Islet of Langerhans (tissue), 1 donor: ENCODE results near the gene ADARB1.

Experiments
- FAIRE-seq: peaks from one replicate; lab custom pipeline; 2011; peaks lifted over from hg19 to GRCh38; lab: Jason Lieb, UNC

ADARB1 gene

DNA sequence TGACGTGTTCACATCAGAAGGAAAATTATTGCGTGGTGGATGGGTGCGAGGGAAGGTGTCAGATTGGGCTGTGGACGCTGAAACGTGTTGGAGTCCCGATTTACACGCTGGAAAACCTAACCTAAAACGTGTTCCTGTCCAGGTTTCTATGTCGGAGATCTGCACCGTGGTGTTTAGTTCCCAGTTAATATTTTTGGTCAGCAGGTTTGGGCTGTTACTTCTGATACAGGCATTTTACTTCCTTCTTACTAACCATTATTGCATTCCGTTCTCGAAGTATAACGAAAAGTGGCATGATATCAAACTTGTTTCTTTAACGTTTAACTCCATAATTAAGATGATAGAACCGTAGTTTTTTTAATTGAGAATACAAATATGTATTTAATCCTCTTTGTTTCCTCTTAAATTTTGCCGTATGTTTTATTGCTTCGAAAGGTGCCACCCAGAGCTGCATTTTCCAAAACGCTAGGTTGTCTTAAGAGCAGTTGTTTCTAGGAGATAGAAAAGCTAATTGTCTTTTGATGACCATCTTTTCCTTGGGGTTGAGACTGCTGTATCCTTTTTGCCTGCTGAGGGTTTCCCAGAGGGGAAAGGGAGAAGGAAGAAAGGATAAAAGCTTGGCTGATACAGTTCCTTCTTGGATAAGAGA, 1.3 kb downstream of the ADARB1 start:
- FAIRE-seq = no peak

DNA sequence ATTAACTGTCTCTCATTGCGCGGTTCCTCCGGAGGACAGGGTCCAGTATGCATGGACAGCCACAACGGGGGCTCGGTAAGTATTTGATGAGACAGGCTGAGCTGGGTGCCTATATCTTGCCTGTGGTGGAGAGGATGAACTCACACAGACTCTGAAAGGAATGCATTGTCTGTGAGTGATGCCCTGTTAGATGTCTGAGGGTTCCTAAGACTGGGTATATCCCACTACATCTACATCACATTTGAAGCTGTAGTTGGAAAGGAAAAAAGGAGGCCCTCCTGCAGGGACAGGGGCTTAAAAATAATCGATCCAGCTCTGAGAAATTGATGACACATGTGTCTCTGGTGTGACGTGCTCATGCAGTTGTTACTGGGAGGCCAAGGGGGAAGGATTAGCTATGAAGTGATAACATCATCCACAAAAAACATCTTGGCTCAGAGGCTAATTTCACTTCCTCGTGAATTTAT, 1.9 kb downstream of the ADARB1 start:
- no peak for FAIRE-seq

DNA sequence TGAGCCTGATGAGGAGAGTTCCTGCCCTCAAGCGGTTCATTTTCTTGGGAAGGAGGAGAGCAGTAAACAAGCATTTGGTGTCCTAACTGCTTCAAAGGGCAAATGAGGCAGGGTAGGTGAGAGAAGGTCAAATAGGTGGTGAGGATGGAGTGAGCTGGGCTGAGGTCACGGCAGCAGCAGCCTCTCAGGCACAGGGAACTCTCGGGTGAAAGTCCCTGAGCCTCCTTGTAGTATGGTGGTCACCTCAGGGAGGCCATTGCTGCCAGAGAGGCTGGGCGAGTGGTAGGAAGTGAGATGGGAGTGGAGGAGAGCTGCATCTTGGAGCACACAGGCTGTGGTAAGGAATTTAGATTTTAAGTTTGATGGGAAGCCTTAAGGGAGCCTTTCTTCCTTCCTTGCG, 4.0 kb downstream of the ADARB1 start:
- FAIRE-seq = no peak

DNA sequence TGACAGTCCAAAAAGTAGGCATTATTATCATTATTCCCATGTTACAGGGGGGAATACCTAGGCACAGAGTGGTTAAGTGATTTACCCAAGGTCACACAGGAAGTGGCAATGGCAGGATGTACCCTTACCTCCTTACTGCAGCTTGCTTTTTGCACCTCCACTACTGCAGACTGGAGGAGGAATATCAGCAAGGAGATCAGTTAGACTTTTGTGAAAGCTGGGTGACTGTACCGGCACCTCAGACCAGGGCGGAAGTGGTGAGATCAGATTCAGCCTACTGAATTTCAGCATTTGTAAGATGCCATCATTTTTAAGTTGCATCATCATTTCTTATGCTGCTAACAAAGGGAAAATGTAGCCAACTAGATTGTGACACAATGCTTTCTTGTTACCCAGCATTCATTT, 4.5 kb downstream of the ADARB1 start:
- no peak for FAIRE-seq

DNA sequence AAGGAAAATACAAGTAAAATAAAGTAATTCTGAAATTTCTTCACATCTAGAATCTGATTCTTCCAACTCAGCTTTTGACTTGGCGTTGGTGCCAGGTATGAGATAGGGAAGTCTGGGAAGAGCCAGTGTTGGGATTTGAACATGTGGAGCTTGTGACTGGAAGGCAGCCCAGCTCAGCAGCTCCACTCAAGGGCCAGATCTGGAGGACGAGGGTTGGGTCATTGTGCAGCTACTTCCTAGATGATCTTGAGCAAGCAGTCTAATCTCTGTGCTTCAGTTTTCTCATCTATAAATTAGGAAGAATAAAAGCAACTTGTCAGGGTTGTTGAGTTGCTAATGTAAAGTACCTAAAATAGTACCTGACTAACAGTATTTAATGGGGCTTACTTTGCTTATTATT, 5.0 kb downstream of the ADARB1 start:
- FAIRE-seq = no peak

DNA sequence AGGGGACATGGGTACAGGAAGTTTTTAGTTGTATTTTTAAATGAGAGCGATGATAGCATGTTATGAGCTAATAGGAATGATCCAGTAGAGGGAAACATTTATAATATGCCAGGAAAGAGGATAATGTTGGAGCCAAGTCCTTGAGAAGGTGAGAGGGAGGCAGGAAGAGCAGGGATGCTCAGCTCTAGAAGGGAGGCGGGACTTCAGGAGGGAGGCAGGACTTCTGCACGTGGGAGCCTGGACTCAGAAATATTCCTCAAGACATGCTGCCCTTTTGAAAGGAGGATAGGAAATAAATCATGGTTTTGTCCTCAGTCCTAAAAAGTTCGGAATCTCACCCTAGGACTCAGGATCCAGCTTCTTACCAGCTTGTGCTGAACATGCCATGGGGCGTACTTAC, 5.9 kb downstream of the ADARB1 start:
- FAIRE-seq = no peak

DNA sequence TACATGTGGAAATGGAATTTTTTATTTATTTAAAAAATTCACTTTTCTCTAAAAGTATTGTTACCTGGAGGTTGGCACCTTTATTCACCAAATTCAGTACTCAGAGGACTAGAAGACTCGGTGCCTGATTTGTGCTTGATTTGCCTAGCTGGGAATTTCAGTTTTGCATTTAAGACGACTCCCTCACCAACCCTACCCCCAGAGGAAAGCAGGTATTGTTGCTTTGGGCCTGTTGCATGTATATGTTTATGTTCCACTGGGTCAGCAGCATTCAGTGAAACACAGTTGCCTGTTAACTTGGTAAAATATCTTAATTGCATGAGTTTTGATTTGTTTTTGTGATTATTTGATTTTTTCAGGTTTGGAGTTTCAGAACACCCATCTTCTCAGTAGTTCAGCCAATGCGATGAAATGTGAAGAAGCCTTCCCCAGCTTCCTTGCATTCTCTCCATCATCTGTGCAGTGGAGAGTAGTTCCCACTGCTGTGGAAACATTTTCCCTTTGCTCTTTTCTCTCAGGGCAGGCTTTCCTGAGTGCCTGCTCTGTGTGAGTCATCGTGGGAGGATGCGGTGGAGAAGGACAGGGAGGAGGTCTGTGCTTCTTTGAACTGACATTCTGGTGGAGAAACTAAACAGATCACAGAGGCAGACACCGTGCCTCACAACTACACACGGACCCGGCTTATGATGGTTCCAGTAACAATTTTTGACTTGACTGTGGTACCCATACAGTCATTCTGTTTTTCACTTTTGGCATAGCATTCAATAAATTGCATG, 6.4 kb downstream of the ADARB1 start:
- FAIRE-seq = no peak

DNA sequence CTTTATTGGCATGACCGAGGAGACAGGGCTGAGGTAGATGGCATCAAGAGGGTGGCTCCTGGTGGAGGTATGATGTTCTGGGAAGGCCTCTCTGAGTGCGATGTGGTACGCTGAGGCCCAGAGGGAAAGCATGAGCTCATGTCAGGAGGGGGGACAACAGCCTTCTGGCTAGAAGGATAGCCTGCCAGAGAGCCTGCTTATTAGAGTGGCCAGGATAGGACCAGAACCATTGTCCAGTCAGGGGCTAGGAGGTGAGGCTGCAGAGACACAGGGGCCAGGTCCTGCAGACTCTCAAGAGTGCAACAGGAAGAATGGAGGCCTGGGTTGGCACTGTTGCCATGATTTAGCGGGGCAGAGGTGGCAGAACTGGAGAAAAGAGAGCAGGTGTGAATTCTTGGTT, 7.3 kb downstream of the ADARB1 start:
- FAIRE-seq = no peak

DNA sequence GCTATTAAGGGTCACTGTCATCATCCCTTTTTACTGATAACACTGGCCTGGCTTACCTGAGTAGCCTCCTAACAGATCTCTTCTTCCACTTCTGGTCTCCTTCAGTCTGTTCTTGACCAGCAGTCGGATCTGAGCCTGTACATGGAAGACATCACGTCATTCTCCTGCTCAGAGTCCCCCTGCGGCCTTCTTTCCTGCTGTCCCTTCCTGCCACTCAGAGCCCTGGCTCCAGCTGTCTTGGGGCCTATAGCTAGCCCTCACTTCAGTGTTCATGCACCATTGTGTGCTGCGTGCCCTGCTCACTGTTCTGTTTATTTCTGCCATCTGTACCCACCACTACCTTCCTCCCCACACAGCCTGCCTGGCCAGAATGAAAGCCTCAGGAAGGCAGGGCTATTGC, 8.4 kb downstream of the ADARB1 start:
- no peak for FAIRE-seq

DNA sequence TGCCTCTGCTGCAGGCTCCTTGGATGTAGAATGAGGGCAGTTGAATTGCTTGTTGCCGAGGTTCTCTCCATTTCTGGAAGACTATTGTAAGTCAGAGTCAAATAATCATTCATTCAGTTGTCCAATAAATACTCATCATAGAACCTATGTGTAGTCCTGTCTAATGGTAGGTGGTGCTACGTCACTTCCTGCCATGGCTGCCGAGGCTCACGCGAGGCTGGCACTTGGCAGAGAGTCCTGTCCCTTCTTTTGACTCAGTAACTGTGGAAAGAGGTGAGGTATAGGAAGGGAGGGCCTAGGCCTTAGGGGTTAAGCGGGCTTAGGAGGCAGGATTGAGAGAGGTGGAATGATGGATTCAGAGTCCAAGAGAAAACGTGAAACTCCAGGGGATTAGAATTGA, 9.7 kb downstream of the ADARB1 start:
- FAIRE-seq = no peak

DNA sequence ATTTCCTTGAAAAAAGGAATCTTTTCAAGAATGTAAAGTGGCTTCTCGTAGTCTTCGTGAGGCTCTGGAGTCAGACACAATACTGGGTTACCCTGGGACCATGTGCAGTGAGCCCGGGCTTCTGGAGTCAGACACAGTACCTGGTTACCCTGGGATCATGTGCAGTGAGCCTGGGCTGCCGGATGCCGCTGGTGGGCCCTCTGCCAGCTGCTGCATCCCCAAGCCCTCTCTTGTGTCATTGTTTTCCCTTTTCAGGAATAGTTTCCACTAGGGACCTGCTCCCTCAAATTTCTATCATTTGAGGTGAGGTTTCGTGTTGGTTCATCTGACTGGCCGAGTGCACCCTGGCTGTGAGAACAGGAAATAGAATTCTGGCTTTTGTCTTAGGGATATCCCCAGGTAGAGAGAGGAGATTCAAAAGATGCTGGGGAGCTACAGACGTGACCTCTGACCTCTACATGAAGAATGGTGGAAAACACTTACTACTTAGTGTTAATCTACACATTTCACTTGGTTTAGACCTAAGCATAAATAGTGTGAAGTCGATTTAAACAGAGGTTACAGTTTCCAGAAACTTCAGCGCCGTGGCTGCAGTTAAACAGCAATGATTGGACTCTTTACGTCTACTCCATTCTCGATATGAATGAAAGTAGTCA, 10.6 kb downstream of the ADARB1 start:
- FAIRE-seq = no peak

DNA sequence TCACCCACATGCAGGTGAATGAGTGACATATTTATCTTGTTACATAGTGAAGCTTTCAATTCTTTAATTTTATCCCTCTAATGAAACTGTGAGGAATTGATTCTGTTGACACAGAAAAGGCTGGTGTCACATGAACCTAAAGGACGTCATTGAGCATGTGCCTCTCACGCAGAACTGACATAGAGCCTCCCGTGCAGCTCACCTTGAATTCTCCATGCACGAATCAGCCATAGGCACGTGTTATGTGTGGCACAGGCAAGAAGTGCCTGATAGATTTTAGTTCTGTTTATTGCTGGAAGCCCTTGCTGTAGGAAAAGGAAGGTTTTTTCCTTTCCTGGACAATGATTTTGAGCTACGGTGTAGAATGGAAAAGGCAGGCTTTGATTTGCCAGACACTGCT, 11.3 kb downstream of the ADARB1 start:
- no peak for FAIRE-seq

DNA sequence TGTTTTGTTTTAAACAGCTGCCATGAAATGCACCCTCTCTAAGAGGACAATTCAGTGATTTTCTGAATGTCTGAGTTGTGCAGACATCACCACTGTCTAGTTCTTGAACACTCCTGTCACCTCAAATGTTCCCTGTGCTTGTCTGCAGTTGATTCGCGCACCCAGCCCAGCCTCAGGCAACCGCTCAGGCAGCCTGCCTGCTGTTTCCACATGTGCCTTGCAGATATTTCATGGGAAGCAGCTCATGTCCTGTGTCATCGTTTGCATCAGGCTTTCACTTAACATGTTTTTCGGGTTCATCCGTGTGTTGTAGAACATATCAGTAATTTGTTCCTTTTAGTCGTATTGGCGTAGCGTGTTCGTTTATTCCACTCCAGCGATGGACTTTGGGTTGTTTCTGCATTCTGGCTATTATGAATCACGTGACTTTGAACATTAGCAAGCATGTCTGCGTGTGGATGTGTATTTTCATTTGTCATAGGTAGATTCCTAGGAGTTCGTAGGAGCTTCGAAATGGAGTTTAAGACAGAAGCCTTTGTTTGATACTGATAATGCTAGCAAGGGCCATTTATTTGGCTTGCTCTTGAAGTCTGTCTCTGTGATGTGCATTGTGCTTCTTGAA, 12.1 kb downstream of the ADARB1 start:
- FAIRE-seq = no peak

DNA sequence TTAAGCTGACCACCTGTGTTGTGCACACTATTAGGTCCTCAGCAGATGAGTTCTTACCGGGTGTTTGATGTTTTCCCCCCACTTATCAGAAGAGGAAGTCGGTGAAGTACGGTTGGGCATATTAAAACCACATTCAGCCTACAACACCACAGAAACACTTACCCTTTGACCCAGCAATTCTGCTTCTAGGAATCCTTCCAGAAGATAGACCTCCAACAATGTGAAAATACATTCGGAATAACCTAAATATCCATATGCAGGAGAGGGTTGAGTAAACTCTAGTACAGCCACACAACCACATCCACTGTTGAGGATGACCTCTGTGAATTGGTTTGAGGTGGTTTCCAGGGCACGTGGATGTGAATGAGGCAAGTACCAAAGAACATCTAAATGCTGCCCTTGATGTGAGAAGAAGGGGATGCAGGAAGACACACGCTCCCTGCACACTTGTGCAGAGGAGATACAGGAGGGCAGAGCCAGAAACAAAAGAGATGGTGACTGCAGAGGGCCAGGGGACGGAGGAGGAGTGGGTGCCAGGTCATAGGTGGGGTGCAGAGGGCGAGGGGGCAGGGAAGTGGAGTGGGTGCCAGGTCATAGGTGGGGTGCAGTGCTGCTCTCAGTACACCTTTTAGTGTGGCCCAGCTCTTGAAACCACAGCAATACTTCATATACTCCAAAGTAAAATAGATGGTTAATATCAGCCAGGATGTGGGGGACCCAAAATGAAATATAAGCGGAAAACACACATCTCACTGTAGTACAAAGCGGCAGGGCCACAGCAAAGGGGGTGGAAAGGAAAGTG, 12.8 kb downstream of the ADARB1 start:
- FAIRE-seq = no peak

DNA sequence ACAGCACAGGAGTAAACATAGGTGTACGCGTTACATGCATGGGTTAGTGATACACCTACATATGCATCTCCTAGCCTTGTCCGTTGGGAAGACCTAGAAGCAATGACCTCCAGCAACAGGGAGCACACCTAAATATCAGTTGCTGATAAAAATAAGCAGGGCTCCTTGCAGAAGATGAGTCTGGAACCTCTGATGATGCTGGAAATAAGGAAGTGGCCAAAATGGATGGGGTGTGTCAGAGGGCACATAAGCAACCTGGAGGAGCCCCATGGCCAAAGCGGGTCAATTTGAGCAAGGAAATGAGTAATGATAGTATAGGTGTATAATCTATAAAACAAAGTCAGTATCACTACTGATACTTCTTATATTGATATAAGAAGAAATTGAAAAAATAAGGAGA, 13.7 kb downstream of the ADARB1 start:
- no peak for FAIRE-seq

DNA sequence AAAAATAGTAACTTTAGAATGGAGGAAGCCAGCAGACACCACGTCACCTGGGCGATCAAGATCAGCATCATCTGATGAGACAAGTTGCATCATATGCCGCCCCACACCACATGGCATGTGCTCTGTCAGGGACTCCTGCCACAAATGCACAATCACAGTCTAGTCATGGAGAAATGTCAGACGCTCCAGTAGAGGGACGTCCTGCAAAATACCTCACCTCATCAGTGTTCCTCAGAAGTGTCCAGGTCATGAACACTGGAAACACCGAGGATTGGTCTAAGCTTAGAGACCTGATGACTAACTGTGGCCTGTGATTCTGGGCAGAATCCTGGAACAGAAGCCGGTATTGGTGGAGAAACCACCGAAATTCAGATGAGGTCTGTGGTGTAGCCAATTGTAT, 14.3 kb downstream of the ADARB1 start:
- no peak for FAIRE-seq

DNA sequence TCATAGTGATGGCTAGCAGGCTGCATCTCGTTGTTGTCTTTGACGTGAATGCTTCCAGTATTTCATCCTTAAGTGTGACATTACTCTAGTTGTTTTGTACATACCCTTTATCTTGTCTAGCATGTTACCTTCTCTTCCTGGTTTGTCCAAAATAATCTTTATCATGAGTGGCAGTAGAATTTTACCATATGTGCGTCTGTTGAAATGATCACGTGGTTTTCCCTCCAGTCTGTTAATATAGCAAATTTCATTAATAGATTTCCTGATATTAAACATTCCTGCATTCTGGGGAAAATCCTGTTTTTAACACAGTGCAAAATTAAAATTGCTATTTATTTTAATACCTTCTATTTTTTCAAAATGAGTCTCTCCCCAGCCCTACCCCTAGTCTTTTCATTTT, 15.6 kb downstream of the ADARB1 start:
- FAIRE-seq = no peak

DNA sequence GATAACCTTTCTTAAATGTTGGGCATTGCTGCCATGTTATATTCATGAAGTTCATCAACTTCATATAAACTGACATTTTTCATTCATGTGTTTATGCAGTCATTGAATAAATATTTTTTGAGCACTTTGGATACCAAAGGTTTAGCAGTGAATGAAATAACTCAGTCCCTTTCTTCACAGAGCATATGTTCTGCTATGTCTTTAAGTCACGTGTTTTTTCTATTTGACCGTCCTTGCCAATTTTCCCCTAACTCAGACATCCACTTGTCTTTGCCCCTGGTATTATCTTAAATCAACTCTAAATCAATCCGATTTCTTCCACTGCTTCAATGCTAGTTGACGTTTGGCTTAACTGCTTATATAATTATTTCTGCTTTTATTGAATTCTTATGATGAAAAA, 16.6 kb downstream of the ADARB1 start:
- FAIRE-seq = no peak

DNA sequence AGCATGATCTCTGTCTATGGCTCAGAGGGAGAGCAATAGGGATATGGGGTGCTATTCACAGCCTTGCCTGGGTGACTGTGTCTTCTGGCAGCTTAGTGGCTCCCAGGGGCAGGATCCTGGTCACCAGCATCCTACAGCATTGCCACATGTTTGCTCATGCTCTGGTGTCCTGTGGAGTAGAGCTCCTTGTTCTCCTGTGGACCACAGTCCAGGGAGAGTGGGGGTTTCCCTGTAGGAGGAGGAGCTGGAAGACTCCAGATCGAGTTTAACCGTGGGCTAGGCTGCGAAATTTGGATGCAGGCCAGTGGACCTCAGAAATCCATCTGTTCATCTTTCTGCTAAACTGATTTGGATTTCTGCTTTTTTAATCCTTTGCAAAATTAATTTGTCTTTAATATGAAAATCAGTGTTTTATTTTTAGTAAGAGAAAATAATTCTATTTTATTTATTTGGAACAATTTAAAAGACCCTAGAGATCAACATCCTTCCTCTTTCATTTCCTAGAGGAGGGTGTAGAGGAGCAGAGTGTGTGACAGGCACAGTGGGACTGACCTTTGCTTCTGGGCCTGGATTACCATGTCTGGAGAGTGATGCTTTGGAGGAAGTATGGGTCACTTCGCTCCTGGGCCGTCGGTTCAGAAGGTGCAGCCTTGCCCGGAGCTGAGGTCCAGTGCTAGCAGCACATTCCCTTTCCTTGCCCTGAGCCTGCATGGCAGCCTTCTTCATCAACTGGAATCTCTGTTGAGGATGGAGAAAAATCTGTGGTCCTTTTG, 17.4 kb downstream of the ADARB1 start:
- no peak for FAIRE-seq

DNA sequence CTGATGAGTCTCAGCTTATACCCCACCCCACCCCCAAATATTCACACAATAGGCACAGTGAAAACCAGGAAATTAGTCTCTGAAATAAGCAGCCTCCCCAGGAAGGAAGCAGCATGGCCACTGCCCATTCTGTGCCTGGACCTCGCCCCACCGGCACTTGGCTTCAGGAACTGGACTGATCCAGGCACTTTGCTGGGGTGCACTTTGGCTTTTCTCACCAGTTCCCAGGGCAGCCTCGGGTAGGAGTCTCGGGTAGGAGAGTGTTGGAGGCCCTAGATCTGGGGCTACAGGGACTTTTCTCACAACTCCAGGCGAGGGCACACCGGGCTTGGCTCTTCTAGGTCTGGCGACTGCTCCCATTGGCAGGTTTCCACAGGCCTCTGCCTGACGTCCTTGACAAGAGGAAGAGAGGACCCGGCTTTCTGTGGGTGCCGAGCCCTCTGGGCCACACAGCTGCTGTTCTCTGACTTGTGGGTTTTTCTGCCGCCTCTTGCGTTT, 18.7 kb downstream of the ADARB1 start:
- FAIRE-seq = no peak

DNA sequence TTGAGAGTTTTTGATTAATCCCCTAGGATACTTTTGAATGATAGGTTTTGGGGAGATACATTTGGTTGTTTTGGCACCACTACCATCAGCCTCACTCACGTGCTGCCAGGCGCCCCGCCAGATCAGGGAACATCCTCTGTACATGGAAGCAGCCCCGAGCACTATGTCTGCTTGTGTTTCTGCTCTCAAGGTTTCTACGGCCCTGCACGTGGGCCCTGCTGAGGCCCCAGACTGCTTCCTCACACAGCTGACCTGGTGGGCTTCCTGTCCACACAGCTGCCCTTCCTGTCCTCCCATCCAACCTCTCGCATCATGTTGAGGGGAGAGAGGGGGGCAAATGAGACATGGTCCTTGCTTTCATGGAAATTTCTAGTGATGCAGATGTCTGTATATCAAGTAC, 20.0 kb downstream of the ADARB1 start:
- no peak for FAIRE-seq
